A549 (cell line): ENCODE data around the gene GRAP2.

ENCODE experiments used
- BHLHE40 ChIP-seq: IDR thresholded peaks from 2 replicates; pipeline ENCODE4 v1.6.1; 2012; ENCODE audit warnings: low read depth, low read length, inconsistent platforms
- CHD2 ChIP-seq: fragments of 150-350 bp; IDR thresholded peaks from 2 replicates; pipeline ENCODE4 v1.6.1; 2014; ENCODE audit warnings: low read length; ENCODE audit not compliant: partially characterized antibody
- POLR2A ChIP-seq: IDR thresholded peaks from 2 replicates; pipeline ENCODE4 v1.6.1; 2012; ENCODE audit warnings: mild to moderate bottlenecking, low read length
- RAD21 ChIP-seq, 2 experiments: fragments of >200 bp in 1 of 2; sonication (Bioruptor Twin) in 1 of 2; formaldehyde crosslinking in 1 of 2; IDR thresholded peaks in 1 of 2; conservative IDR thresholded peaks in 1 of 2; 2 replicates in 1 of 2; 3 replicates in 1 of 2; pipeline ENCODE4 v1.6.1; 2012 to 2018; ENCODE audit warnings: inconsistent platforms in 1 of 2
- ZFP36 ChIP-seq: fragments of 450-650 bp; IDR thresholded peaks from 2 replicates; pipeline ENCODE4 v1.6.1; 2014; ENCODE audit warnings: borderline replicate concordance; ENCODE audit not compliant: partially characterized antibody
- TF ChIP-seq, protein P1 (sequence below): fragments of 450-650 bp; IDR thresholded peaks from 2 replicates; pipeline ENCODE4 v1.6.1; 2014; ENCODE audit warnings: antibody characterized with exemption
- TF ChIP-seq, protein P2 (sequence below): IDR thresholded peaks from 2 replicates; pipeline ENCODE4 v1.6.1; 2012

DNA sequence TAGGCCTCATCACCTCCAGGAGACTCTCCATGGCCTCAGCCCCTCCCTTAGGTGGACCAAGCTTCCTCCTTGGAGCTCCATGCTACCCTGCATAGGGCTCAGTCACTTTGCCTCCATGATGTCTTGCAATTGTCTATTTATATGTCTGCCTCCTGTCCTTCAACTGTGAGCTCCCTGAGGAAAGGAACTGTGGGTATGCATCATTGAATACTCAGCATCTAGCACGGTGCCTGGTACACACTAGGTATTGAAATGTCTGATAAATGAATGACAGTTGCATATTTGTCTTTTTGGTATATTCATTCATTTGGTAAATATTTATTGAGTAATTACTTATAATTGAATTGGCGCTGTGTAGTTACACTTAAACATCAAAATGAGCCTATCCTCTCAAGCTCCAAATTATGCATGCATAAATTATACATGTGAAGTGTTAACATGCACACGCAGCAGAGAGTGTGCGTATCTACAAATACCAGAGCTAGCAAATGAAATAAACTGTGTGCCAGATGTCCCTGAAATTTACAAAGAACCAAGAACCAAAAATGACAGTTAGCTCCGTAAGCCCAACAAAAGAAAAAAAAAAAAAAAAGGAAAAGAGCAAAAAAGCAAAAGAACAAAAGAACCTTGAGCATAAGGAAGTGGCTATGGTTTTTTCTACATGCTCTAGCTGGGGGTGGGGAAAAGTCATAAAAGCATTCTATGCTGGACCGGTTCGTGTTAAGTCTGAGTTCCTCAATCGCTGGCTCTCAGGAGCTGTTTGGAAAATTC, 25.2 kb downstream of the GRAP2 start:
- TF ChIP-seq BHLHE40 (no peak), RAD21 (conservative IDR thresholded peaks at IDR 0.05 in 1 of 2, IDR thresholded peaks at IDR 0.05 in 1 of 2) (no peak), CHD2 (no peak), POLR2A (no peak), ZFP36 (no peak)
- TF ChIP-seq, protein P1, sequence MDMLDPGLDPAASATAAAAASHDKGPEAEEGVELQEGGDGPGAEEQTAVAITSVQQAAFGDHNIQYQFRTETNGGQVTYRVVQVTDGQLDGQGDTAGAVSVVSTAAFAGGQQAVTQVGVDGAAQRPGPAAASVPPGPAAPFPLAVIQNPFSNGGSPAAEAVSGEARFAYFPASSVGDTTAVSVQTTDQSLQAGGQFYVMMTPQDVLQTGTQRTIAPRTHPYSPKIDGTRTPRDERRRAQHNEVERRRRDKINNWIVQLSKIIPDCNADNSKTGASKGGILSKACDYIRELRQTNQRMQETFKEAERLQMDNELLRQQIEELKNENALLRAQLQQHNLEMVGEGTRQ, result no peak
- TF ChIP-seq, protein P2, sequence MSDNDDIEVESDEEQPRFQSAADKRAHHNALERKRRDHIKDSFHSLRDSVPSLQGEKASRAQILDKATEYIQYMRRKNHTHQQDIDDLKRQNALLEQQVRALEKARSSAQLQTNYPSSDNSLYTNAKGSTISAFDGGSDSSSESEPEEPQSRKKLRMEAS, result no peak
